Liver (tissue), 3 donors: ENCODE data around the gene APBA2.

Source experiments
- FOXA1 ChIP-seq: IDR thresholded peaks from 2 replicates; pipeline ENCODE4 v1.6.1; 2016; ENCODE audit warnings: antibody characterized with exemption
- JUND ChIP-seq, 2 donors: IDR thresholded peaks; 2 replicates each; pipeline ENCODE4 v1.6.1; 2016; ENCODE audit warnings: antibody characterized with exemption in 2 of 2
- RAD21 ChIP-seq, 2 donors: IDR thresholded peaks; 2 replicates each; pipeline ENCODE4 v1.6.1; 2016; ENCODE audit warnings: antibody characterized with exemption in 2 of 2, mild to moderate bottlenecking in 2 of 2
- TAF1 ChIP-seq: conservative IDR thresholded peaks from 2 replicates; pipeline ENCODE4 v1.6.1; 2016; ENCODE audit warnings: antibody characterized with exemption, mild to moderate bottlenecking
- TF ChIP-seq, protein P1 (sequence below): fragments of 150-350 bp; IDR thresholded peaks from 2 replicates; pipeline ENCODE4 v1.5.1; 2017; ENCODE audit warnings: improper control_type of control experiment, low read depth, low read length; ENCODE audit not compliant: missing input control
- TF ChIP-seq, protein P2 (sequence below): IDR thresholded peaks from 2 replicates; pipeline ENCODE4 v1.6.1; 2016; ENCODE audit warnings: antibody characterized with exemption
- donor health status: healthy.
- donor health status: healthy.

DNA sequence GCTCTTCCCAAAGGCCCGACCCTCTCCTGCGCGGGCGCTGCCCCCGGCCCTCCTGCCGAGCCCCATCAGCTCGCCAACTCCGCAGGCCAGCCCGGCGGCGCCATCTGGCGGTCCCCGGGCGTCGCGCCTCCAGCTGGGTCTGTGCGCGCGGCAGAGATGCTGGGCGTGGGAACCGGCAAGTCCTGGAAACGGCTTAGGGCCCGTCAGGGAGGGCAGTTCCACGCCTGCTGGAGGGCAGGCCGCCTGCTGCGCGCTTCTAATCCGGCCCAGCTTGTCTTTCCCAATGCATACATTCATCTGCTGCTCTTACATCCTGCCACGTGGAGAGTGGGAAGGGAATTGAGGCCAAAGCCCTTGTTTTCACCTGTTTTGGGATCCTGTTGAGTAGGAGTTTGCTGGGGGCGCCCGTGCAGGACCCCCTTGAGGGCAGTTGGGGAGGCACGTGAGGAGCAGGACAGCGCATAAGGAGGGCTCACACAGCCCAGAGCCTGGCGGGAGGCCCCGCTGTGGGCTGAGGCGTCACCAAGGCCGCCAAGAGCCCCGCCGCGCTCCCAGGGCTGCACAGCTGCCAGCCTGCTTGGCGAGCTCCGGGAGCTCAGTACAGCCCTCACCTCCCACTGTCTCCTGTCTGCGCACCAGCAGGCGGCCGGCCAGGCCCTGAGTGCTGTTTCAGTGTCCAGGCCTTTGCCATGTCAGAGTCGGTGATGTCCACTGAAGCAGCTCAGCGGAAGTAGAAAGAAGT, 218.2 kb downstream of the APBA2 start:
- TF ChIP-seq, protein P1, sequence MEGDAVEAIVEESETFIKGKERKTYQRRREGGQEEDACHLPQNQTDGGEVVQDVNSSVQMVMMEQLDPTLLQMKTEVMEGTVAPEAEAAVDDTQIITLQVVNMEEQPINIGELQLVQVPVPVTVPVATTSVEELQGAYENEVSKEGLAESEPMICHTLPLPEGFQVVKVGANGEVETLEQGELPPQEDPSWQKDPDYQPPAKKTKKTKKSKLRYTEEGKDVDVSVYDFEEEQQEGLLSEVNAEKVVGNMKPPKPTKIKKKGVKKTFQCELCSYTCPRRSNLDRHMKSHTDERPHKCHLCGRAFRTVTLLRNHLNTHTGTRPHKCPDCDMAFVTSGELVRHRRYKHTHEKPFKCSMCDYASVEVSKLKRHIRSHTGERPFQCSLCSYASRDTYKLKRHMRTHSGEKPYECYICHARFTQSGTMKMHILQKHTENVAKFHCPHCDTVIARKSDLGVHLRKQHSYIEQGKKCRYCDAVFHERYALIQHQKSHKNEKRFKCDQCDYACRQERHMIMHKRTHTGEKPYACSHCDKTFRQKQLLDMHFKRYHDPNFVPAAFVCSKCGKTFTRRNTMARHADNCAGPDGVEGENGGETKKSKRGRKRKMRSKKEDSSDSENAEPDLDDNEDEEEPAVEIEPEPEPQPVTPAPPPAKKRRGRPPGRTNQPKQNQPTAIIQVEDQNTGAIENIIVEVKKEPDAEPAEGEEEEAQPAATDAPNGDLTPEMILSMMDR: peak; percentile 46
- TF ChIP-seq JUND (IDR thresholded peaks at IDR 0.05) (no peak), RAD21 (IDR thresholded peaks at IDR 0.05) (peak in 1 of 2 donors; percentile 54), FOXA1 (no peak), TAF1 (no peak)
- TF ChIP-seq, protein P2, sequence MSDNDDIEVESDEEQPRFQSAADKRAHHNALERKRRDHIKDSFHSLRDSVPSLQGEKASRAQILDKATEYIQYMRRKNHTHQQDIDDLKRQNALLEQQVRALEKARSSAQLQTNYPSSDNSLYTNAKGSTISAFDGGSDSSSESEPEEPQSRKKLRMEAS: no peak
